Activated CD8-positive, alpha-beta T cell treated with anti-CD3 and anti-CD28 coated beads, Interleukin-2, amount 10 ng/mL, durations not matched to agents 7 days and 5 days (primary cell): ENCODE measurements around the gene DPP9. TPM values are rescaled to one million over a fixed set of nuclear protein-coding genes. Genes with fewer than 3 reads are reported as not detected.

Source experiments
- ATAC-seq: fragments of 150-1000 bp; cut with Tn5 transposase; one replicate; pipeline ENCODE4 v1.10.0; 2021; ENCODE audit warnings: moderate library complexity
- CTCF ChIA-PET: fragments of 350-600 bp; sonication (Branson Sonifier 250); formaldehyde crosslinking; loops from one replicate; lab custom pipeline; 2021; ENCODE audit warnings: antibody characterized with exemption; lab: Charles Lee
- POLR2A ChIA-PET: fragments of 350-600 bp; sonication (Branson Sonifier 250); formaldehyde crosslinking; loops from one replicate; lab custom pipeline; 2021; ENCODE audit warnings: antibody characterized with exemption; lab: Charles Lee
- DNase-seq: peaks from one replicate; pipeline ENCODE4 v3.0.0-alpha.2; 2020
- H3K27ac Mint-ChIP-seq: one replicate; pipeline ENCODE4 v1.8.0; 2021; ENCODE audit warnings: mild to moderate bottlenecking, mixed read lengths
- H3K27me3 Mint-ChIP-seq: one replicate; pipeline ENCODE4 v1.8.0; 2021; ENCODE audit warnings: low read depth, mixed read lengths
- H3K36me3 Mint-ChIP-seq: one replicate; pipeline ENCODE4 v1.8.0; 2021; ENCODE audit warnings: low read depth, mixed read lengths
- H3K4me1 Mint-ChIP-seq: one replicate; pipeline ENCODE4 v1.8.0; 2021; ENCODE audit warnings: low read depth, mixed read lengths
- H3K4me3 Mint-ChIP-seq: one replicate; pipeline ENCODE4 v1.8.0; 2021; ENCODE audit warnings: mild to moderate bottlenecking, mixed read lengths
- H3K9me3 Mint-ChIP-seq: one replicate; pipeline ENCODE4 v1.8.0; 2022; ENCODE audit warnings: mixed read lengths; ENCODE audit not compliant: insufficient read depth
- total RNA-seq, 2 experiments: library from RNA; stranded (reverse); gene quantifications; one replicate each; pipeline ENCODE4 v1.2.3, GENCODE V29; 2021

DPP9 gene
- total RNA-seq, 2 experiments from 2014 or later: 99.2 to 103 TPM

DNA sequence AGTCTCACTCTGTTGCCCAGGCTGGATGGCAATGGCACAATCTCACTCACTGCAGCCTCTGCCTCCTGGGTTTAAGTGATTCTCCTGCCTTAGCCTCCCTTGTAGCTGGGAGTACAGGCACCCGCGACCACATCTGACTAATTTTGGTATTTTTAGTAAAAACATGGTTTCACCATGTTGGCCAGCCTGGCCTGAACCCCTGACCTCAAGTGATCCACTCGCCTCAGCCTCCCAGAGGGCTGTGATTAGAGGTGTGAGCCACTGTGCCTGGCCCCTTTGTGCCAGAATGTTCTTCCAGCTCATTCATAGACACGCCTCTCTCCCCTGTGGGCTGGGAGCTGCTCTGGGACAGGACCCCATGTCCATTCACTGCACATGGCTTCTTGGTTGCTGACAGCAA is 62.6 kb downstream of the DPP9 start:
- Mint-ChIP-seq H3K27ac (peak overlapping the region; percentile 16), H3K36me3 (peaks cover 17% of the 10 kb centered on the region), H3K4me3 (no peak overlapping the region), H3K27me3 (no peaks in the 10 kb centered on the region), H3K9me3 (no peaks in the 10 kb centered on the region), H3K4me1 (peaks cover 16% of the 10 kb centered on the region)
- CTCF ChIA-PET: no interaction called here
- DNase-seq (no peak), ATAC-seq (no peak)
- POLR2A ChIA-PET: no interaction called here

DNA sequence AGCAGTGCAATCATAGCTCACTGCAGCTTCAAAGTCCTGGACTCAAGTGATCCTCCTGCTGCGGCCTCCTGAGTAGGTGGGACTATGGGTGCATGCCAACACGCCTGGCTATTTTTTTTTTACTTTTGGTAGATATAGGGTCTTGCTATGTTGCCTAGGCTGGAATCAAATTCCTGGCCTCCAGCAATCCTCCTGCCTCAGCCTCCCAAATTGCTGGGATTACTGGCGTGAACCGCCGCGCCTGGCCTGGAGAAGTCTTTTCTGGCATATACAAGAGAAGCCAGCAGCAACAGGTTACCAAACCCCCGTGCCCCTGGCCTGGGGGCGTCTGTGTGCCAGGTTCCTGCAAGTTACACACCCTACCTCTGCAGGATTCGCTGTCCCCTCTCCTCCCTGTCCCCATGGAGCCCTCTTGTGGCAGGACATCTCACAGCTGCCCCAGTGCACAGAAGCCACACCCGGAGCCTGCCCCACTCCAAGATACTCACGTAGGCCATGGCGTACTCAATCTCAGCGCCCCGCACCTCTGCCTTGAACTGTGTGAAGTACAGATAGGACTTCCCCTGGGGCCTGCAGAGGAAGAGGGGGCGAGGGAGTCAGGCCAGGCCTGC is 63.4 kb downstream of the DPP9 start:
- no peak overlapping the region for H3K4me3 Mint-ChIP-seq
- CTCF ChIA-PET: interaction anchor here (1.8 kb wide), 2 partner anchors 19 to 24 kb away, joined by 5 to 7 read pairs; no protein-coding TSS in a partner anchor
- peaks cover 16% of the 10 kb centered on the region for H3K36me3 Mint-ChIP-seq
- peaks cover 12% of the 10 kb centered on the region for H3K4me1 Mint-ChIP-seq
- POLR2A ChIA-PET: no interaction called here
- DNase-seq (peak; percentile 44), ATAC-seq (peak; percentile 49)
- no peaks in the 10 kb centered on the region for H3K9me3 Mint-ChIP-seq
- H3K27me3 Mint-ChIP-seq: no peaks in the 10 kb centered on the region
- no peak overlapping the region for H3K27ac Mint-ChIP-seq

DNA sequence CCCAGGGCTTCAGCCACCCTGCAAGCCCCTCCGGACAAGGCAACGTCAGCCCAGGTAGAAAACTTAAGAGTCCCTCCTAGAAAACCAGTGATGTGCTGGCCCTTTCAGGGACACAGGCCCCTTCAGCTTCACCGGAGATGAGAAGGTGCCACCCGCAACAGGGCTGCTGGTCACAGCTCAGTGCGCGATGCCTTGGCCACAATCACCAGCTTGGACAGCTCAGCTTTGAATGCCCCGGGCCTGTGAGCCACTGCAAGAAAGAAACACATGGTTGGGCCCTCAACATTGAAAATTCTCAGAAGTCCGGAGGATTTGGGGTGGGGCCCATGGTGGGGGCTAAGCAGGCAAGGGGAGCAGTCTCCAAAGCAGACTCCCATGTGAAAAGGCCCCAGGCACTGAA is 65.8 kb downstream of the DPP9 start:
- no peaks in the 10 kb centered on the region for H3K27me3 Mint-ChIP-seq
- peaks cover 8% of the 10 kb centered on the region for H3K4me1 Mint-ChIP-seq
- H3K9me3 Mint-ChIP-seq: no peaks in the 10 kb centered on the region
- no peak for DNase-seq
- H3K27ac Mint-ChIP-seq: no peak overlapping the region
- ChIA-PET POLR2A (no interaction called here), CTCF (no interaction called here)
- no peak for ATAC-seq
- no peak overlapping the region for H3K4me3 Mint-ChIP-seq
- peaks cover 25% of the 10 kb centered on the region for H3K36me3 Mint-ChIP-seq

DNA sequence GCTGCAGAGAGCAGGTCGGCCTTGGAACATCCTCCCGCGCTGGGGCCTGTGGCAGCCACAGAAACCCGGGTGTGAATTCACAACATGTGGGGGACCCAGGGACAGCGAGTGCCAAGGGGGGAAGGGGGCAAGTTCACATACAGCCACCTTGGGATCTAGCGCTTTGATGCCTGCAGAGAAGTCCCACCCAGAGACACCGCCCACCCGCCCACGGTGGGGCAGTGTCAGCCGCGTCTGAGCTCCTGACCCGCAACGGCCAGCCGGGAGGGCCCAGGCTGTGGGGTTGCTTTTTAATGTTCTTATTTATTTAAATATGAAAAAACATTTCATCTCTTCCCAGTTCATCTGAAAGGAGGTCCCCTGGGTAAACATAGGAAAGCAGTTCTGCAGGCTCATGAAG is 66.4 kb downstream of the DPP9 start:
- Mint-ChIP-seq H3K4me3 (no peak overlapping the region), H3K4me1 (peaks cover 8% of the 10 kb centered on the region), H3K36me3 (peaks cover 24% of the 10 kb centered on the region), H3K27ac (no peak overlapping the region), H3K9me3 (no peaks in the 10 kb centered on the region), H3K27me3 (no peaks in the 10 kb centered on the region)
- DNase-seq: no peak
- POLR2A ChIA-PET: no interaction called here
- CTCF ChIA-PET: no interaction called here
- no peak for ATAC-seq

DNA sequence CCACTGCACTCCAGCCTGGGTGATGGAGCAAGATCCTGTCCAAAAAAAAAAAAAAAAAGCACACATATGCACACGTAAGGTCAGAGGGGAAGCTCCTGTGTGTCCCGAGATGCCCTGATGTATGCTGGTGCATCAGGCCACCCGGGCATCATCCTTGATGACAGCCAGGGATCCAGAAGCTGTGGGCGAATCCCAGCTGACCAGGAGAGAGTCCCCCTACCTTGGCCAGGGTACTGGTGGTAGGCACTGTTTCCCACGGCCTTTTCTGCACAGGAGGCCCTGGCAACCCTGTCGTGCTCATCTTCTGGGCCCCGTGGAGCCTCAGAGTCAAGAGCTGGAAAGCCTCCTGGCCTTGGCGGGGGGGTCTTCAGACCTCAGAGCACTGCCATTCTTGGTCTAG is 67.5 kb downstream of the DPP9 start:
- Mint-ChIP-seq H3K9me3 (no peaks in the 10 kb centered on the region), H3K36me3 (peaks cover 20% of the 10 kb centered on the region), H3K4me1 (peaks cover 5% of the 10 kb centered on the region), H3K27ac (no peak overlapping the region), H3K4me3 (no peak overlapping the region), H3K27me3 (no peaks in the 10 kb centered on the region)
- DNase-seq: no peak
- CTCF ChIA-PET: no interaction called here
- POLR2A ChIA-PET: no interaction called here
- no peak for ATAC-seq

DNA sequence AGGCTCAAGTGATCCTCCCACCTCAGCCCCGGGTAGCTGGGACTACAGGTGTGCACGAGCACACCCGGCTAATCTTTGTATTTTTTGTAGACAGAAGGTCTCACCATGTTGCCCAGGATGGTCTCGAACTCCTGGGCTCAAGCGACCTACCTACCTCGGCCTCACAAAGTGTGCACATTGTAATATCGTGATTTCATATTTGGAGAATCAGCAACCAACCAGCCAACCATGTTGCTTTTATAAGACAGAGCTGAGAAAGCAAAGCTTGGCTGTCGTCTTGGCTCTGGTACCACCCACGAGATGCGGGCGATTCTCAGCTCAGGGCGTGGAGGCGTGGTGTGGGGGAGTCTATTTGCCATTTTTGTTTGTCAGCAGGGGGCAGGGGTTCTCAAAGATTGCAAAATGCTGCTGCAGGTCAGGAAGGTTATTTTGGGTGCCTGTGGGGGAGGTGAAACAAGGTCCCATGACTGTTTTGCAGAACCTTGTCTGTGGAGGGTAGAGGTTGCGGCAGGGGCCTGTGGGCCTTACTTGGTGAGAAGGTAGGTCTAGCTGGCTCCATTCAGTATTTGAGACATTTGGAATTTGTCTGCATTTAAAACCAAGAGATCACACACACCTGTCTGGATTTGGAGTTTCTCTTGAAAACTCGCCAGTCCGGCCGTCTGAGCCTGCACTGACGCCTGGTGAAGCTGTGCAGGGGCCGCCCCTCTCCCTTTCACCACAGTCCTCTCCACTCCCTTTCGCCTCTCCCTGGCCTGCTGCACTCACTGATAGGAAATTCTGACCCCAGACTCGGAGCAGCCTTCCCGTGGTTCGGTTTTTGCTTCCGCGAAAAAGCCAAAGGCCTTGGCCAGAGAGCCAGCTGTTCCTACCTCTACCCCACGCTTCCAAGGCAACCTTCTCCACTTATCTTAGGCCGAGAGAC is 68.9 kb downstream of the DPP9 start:
- H3K4me3 Mint-ChIP-seq: no peak overlapping the region
- H3K9me3 Mint-ChIP-seq: no peaks in the 10 kb centered on the region
- ChIA-PET POLR2A (interaction anchor here (0.6 kb wide), 1 partner anchor 14 kb away, joined by 3 read pairs; no protein-coding TSS in a partner anchor), CTCF (interaction anchor here (1.6 kb wide), 1 partner anchor 18 kb away, joined by 3 read pairs; no protein-coding TSS in a partner anchor)
- peaks cover 5% of the 10 kb centered on the region for H3K4me1 Mint-ChIP-seq
- DNase-seq: no peak
- peaks cover 17% of the 10 kb centered on the region for H3K36me3 Mint-ChIP-seq
- no peak for ATAC-seq
- H3K27me3 Mint-ChIP-seq: no peaks in the 10 kb centered on the region
- no peak overlapping the region for H3K27ac Mint-ChIP-seq

DNA sequence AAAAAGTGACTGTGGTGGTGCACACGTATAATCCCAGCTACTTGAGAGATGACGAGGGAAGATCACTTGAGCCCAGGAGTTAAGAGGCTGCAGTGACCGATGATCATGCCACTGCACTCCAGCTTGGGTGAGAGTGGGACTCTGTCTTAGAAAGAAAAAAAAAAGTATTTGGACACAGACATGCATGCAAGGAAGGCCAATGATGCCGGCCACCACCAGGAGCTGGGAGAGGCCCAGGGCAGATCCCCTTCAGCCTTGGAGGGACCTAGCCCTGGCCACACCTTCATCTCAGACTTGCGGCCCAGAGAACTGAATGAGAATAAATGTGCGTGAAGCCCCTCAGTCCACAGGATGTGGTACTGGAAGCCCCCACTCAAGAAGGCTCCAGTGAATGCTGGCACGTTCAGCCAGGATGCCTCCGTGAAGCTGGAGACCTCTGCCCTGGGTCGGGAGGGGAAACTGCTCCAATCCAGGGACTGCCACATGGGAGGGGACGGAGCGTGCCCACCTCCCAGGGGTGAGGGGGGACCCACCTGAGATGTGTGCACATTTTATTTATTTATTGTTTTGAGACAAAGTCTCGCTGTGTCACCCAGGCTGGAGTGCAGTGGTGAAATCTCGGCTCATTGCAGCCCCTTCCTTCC is 69.7 kb downstream of the DPP9 start:
- Mint-ChIP-seq H3K27ac (no peak overlapping the region), H3K27me3 (no peaks in the 10 kb centered on the region), H3K4me3 (no peak overlapping the region), H3K36me3 (peaks cover 12% of the 10 kb centered on the region), H3K9me3 (no peaks in the 10 kb centered on the region), H3K4me1 (peaks cover 8% of the 10 kb centered on the region)
- ChIA-PET CTCF (interaction anchor here (1.6 kb wide), 1 partner anchor 17 kb away, joined by 3 read pairs; no protein-coding TSS in a partner anchor), POLR2A (interaction anchor here (0.6 kb wide), 1 partner anchor 14 kb away, joined by 3 read pairs; no protein-coding TSS in a partner anchor)
- no peak for DNase-seq
- no peak for ATAC-seq

DNA sequence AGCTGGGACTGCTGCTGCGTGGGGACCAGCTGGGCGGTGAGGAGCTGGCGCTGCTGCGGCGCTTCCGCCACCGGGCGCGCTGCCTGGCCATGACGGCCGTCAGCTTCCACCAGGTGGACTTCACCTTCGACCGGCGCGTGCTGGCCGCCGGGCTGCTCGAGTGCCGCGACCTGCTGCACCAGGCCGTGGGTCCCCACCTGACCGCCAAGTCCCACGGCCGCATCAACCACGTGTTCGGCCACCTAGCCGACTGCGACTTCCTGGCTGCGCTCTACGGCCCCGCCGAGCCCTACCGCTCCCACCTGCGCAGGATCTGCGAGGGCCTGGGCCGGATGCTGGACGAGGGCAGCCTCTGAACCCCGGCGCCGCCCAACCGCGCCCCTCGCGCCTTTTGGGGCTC is 71.6 kb downstream of the DPP9 start:
- ChIA-PET POLR2A (no interaction called here), CTCF (no interaction called here)
- Mint-ChIP-seq H3K4me3 (no peak overlapping the region), H3K4me1 (peaks cover 5% of the 10 kb centered on the region), H3K27me3 (no peaks in the 10 kb centered on the region), H3K36me3 (peaks cover 10% of the 10 kb centered on the region), H3K27ac (no peak overlapping the region), H3K9me3 (no peaks in the 10 kb centered on the region)
- ATAC-seq (no peak), DNase-seq (no peak)

DNA sequence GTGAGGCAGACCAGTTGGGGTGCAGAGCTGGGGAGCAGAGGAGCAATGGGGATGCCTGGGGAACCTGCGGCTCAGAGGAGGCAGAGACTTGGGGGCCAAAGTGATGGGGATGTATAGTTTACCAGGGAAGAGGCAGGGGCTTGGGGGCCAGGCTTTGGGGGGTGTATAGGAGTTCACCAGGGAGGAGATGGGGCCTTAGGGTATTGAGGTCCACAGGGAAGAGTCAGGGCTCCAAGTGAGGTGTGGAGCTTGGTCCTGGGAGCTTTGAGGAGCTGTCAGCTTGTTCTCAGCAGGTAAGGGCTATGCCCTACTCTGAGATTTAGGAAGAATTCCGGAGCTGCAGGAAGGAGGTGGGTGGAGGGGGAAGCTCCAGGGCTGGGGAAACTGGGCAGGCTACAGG is 73.5 kb downstream of the DPP9 start:
- H3K4me1 Mint-ChIP-seq: peaks cover 5% of the 10 kb centered on the region
- ATAC-seq: no peak
- H3K27me3 Mint-ChIP-seq: no peaks in the 10 kb centered on the region
- CTCF ChIA-PET: no interaction called here
- no peak overlapping the region for H3K27ac Mint-ChIP-seq
- no peak for DNase-seq
- no peaks in the 10 kb centered on the region for H3K9me3 Mint-ChIP-seq
- no peak overlapping the region for H3K4me3 Mint-ChIP-seq
- POLR2A ChIA-PET: no interaction called here
- H3K36me3 Mint-ChIP-seq: peaks cover 10% of the 10 kb centered on the region

DNA sequence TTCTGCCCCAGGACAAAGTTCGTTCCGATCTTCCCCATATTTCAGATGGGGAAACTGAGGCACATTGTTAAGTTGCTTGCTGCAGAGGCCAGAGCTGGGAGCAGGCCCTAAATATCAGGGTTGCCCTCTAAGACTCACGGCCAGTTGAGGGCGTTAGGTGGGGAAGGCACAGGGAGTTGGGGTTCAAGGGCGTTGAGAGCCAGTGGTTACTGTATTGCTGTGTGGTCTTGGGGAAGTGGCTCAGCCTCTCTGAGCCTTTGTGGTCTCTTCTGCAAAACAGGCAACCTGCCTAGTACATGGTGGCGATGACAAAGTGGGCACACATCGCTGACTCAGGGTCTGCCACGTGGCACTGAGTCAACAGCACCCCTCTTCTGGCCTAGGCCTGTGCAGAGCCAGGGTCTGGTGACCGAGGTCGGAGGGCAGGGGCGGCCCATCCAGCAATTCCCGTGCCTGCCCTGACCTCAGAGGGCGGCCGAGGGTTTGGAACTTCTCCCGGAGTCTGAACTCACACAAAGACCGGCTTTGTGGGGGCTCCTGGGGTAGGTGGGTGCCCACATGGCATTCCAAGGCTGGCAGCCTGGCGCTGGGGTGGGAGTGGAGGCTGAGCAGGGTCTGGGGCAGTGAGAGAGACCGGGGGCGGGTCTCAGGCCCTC is 74.1 kb downstream of the DPP9 start:
- ATAC-seq (no peak), DNase-seq (no peak)
- ChIA-PET CTCF (no interaction called here), POLR2A (no interaction called here)
- no peak overlapping the region for H3K27ac Mint-ChIP-seq
- peaks cover 5% of the 10 kb centered on the region for H3K4me1 Mint-ChIP-seq
- H3K36me3 Mint-ChIP-seq: peaks cover 4% of the 10 kb centered on the region
- H3K27me3 Mint-ChIP-seq: no peaks in the 10 kb centered on the region
- no peaks in the 10 kb centered on the region for H3K9me3 Mint-ChIP-seq
- no peak overlapping the region for H3K4me3 Mint-ChIP-seq
